PFSK-1 (cell line): ENCODE measurements around the gene CFAP410.

Source experiments
- POLR2AphosphoS5 ChIP-seq: IDR thresholded peaks from 2 replicates; pipeline ENCODE4 v1.6.1; 2012; ENCODE audit warnings: low read depth, mild to moderate bottlenecking, control low read depth, low read length, moderate library complexity
- REST ChIP-seq, 2 experiments: IDR thresholded peaks; 2 replicates each; pipeline versions ENCODE4 v1.6.1 to v1.8.0; 2011 to 2012; ENCODE audit warnings: low read depth in 2 of 2, low read length in 2 of 2, control low read depth in 1 of 2, inconsistent platforms in 1 of 2, mild to moderate bottlenecking in 1 of 2, moderate library complexity in 1 of 2; ENCODE audit not compliant: insufficient read depth in 1 of 2
- TAF1 ChIP-seq: IDR thresholded peaks from 2 replicates; pipeline ENCODE4 v1.6.1; 2012; ENCODE audit warnings: low read length, control low read depth, borderline replicate concordance; ENCODE audit not compliant: insufficient read depth

- TF ChIP-seq POLR2AphosphoS5 (no peak), TAF1 (no peak), REST (IDR thresholded peaks at IDR 0.05; ENCODE audit: insufficient read depth in 1 of 2, low read depth in 2 of 2, low read length in 2 of 2) (no peak)
These were observed 55.2 kb downstream of the CFAP410 start for GRCh38 chr21:44283948-44284347.
